Measurements from ENCODE around the gene CHSY1.

- TF ChIP-seq EZH2 (IDR thresholded peaks at IDR 0.05; ENCODE audit: borderline replicate concordance, insufficient read depth, low read length, poor library complexity, severe bottlenecking) (no peak), POLR2AphosphoS5 (IDR thresholded peaks at IDR 0.05) (no peak), CTCF (IDR thresholded peaks at IDR 0.05; ENCODE audit: poor library complexity, severe bottlenecking) (no peak), REST (IDR thresholded peaks at IDR 0.05; ENCODE audit: borderline replicate concordance) (no peak), SMC3 (conservative IDR thresholded peaks at IDR 0.05; ENCODE audit: poor library complexity) (no peak), EP300 (conservative IDR thresholded peaks at IDR 0.05; ENCODE audit: poor library complexity, severe bottlenecking) (no peak), MXI1 (conservative IDR thresholded peaks at IDR 0.05; ENCODE audit: poor library complexity, severe bottlenecking) (no peak), TAF1 (IDR thresholded peaks at IDR 0.05; ENCODE audit: low read depth) (no peak), RAD21 (conservative IDR thresholded peaks at IDR 0.05) (no peak)
Observed at GRCh38 chr15:101172501-101173071, 79.3 kb downstream of the CHSY1 start.

Measured in neural cell (in vitro differentiated cells).